ENCODE data around the gene DRD1. TPM values are rescaled to one million over a fixed set of nuclear protein-coding genes. Genes with fewer than 3 reads are reported as not detected.
"Not testable (repeated sequence)": the region's sequence is repeated elsewhere in the genome, so short reads cannot be mapped to it uniquely, and the experiment has no call there.

DRD1 gene
- total RNA-seq, 1 donor from 2014 or later: not detected

- no peaks in the 10 kb centered on the region for H3K36me3 ChIP-seq (ENCODE audit: control insufficient read depth, insufficient read depth, low read length)
- peaks cover 37% of the 10 kb centered on the region for H3K27me3 ChIP-seq (ENCODE audit: control insufficient read depth, insufficient read depth, low read length)
- no peak overlapping the region for H3K4me3 ChIP-seq (ENCODE audit: low read depth, low read length)
- TF ChIP-seq CTCF (IDR thresholded peaks at IDR 0.05; ENCODE audit: insufficient read depth, low read length, poor library complexity, severe bottlenecking): no peak
- no peak for DNase-seq (ENCODE audit: low read depth)
Observed at GRCh38 chr5:175443514-175444059, 395 bp downstream of the DRD1 start.

- Histone ChIP-seq H3K36me3 (ENCODE audit: control insufficient read depth, insufficient read depth, low read length) (no peaks in the 10 kb centered on the region), H3K27me3 (ENCODE audit: control insufficient read depth, insufficient read depth, low read length) (peaks cover 14% of the 10 kb centered on the region), H3K4me3 (ENCODE audit: low read depth, low read length) (no peak overlapping the region)
- TF ChIP-seq CTCF (IDR thresholded peaks at IDR 0.05; ENCODE audit: insufficient read depth, low read length, poor library complexity, severe bottlenecking): no peak
- DNase-seq (ENCODE audit: low read depth): no peak
Observed at GRCh38 chr5:175438234-175438857, 5.6 kb downstream of the DRD1 start.

GRCh38 chr5:175436359-175436758 is 7.6 kb downstream of the DRD1 start:
- Histone ChIP-seq H3K4me3 (ENCODE audit: low read depth, low read length) (no peak overlapping the region), H3K27me3 (ENCODE audit: control insufficient read depth, insufficient read depth, low read length) (no peaks in the 10 kb centered on the region), H3K36me3 (ENCODE audit: control insufficient read depth, insufficient read depth, low read length) (no peaks in the 10 kb centered on the region)
- DNase-seq (ENCODE audit: low read depth): no peak
- TF ChIP-seq CTCF (IDR thresholded peaks at IDR 0.05; ENCODE audit: insufficient read depth, low read length, poor library complexity, severe bottlenecking): no peak

- Histone ChIP-seq H3K27me3 (ENCODE audit: control insufficient read depth, insufficient read depth, low read length) (no peaks in the 10 kb centered on the region), H3K4me3 (ENCODE audit: low read depth, low read length) (no peak overlapping the region), H3K36me3 (ENCODE audit: control insufficient read depth, insufficient read depth, low read length) (no peaks in the 10 kb centered on the region)
- DNase-seq (ENCODE audit: low read depth): no peak
- no peak for TF ChIP-seq CTCF (IDR thresholded peaks at IDR 0.05; ENCODE audit: insufficient read depth, low read length, poor library complexity, severe bottlenecking)
Observed at GRCh38 chr5:175434800-175435199, 9.2 kb downstream of the DRD1 start.

- DNase-seq (ENCODE audit: low read depth): no peak
- Histone ChIP-seq H3K27me3 (ENCODE audit: control insufficient read depth, insufficient read depth, low read length) (no peaks in the 10 kb centered on the region), H3K36me3 (ENCODE audit: control insufficient read depth, insufficient read depth, low read length) (no peaks in the 10 kb centered on the region), H3K4me3 (ENCODE audit: low read depth, low read length) (no peak overlapping the region)
- no peak for TF ChIP-seq CTCF (IDR thresholded peaks at IDR 0.05; ENCODE audit: insufficient read depth, low read length, poor library complexity, severe bottlenecking)
Observed at GRCh38 chr5:175427762-175428161, 16.2 kb downstream of the DRD1 start.

GRCh38 chr5:175424594-175424993 is 19.4 kb downstream of the DRD1 start:
- not testable (repeated sequence) for H3K27me3 ChIP-seq (ENCODE audit: control insufficient read depth, insufficient read depth, low read length); H3K4me3 ChIP-seq (ENCODE audit: low read depth, low read length); DNase-seq (ENCODE audit: low read depth); H3K36me3 ChIP-seq (ENCODE audit: control insufficient read depth, insufficient read depth, low read length)
